ENCODE results near the gene SEC23B. TPM values are rescaled to one million over a fixed set of nuclear protein-coding genes. Genes with fewer than 3 reads are reported as not detected.

Gene SEC23B
- total and polyA plus RNA-seq, 4 donors, result 12.8 to 54.3 (median 34.8) TPM

DNA sequence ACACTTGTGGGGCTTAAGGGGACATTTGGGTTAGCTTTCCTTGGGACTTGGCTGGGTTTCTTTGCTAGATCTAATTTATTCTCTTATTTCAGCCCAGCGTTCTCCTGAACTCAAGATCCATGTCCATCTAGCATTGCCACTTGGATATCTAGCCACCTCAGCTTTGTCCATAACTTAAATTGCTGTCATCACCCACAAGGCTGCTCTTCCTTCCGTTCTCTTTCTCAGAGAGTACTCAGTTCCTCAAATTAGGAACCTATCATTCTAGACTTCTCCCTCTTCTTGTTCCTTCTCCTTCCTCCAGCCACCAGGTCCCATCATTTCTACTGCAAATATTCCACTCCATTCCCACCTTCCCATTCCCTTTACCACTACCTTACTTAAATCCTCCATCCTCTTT lies 63.8 kb downstream of the SEC23B start (continued):
- TF ChIP-seq, protein P1, sequence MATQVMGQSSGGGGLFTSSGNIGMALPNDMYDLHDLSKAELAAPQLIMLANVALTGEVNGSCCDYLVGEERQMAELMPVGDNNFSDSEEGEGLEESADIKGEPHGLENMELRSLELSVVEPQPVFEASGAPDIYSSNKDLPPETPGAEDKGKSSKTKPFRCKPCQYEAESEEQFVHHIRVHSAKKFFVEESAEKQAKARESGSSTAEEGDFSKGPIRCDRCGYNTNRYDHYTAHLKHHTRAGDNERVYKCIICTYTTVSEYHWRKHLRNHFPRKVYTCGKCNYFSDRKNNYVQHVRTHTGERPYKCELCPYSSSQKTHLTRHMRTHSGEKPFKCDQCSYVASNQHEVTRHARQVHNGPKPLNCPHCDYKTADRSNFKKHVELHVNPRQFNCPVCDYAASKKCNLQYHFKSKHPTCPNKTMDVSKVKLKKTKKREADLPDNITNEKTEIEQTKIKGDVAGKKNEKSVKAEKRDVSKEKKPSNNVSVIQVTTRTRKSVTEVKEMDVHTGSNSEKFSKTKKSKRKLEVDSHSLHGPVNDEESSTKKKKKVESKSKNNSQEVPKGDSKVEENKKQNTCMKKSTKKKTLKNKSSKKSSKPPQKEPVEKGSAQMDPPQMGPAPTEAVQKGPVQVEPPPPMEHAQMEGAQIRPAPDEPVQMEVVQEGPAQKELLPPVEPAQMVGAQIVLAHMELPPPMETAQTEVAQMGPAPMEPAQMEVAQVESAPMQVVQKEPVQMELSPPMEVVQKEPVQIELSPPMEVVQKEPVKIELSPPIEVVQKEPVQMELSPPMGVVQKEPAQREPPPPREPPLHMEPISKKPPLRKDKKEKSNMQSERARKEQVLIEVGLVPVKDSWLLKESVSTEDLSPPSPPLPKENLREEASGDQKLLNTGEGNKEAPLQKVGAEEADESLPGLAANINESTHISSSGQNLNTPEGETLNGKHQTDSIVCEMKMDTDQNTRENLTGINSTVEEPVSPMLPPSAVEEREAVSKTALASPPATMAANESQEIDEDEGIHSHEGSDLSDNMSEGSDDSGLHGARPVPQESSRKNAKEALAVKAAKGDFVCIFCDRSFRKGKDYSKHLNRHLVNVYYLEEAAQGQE (IDR thresholded peaks at IDR 0.05), result no peak
- TF ChIP-seq SP1 (IDR thresholded peaks at IDR 0.05), result no peak
- TF ChIP-seq YY1 (IDR thresholded peaks at IDR 0.05), result no peak

DNA sequence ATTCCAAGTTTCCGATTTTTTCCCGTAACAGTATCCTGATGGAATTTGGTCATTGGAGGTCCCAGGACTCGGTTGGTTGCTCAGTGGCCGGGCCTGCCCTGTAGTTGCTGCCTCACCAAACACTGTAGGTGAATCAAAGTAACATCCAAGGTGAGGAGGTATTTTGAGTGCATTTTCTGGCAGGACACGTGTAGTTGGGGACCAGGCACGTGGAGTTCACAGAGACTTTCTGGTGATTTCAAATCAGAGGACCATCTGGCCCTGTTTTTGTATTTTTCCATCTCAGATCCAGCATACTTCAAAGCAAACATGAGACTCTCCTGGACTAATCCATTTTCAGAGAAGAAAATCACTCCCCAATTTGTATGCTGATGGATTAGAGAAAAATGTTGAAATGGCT lies 70.2 kb downstream of the SEC23B start:
- no peaks in the 10 kb centered on the region for H3K36me3 ChIP-seq (ENCODE audit: control insufficient read depth in 4 of 4, insufficient read depth in 3 of 4, low read depth in 1 of 4, low read length in 3 of 4)
- H3K4me1 ChIP-seq (ENCODE audit: control insufficient read depth in 4 of 4, insufficient read depth in 4 of 4, low read length in 3 of 4), result no peaks in the 10 kb centered on the region
- H3K9me3 ChIP-seq (ENCODE audit: control insufficient read depth in 4 of 4, low read length in 3 of 4), result no peaks in the 10 kb centered on the region
- WGBS, result 83% methylated on average over 6 of the region's 6 CpGs
- H3K9ac ChIP-seq (ENCODE audit: low read depth in 1 of 2, low read length in 2 of 2), result no peak overlapping the region
- no peaks in the 10 kb centered on the region for H3K27me3 ChIP-seq (ENCODE audit: control insufficient read depth in 4 of 4, insufficient read depth in 4 of 4, low read length in 3 of 4)
- TF ChIP-seq RAD21 (IDR thresholded peaks at IDR 0.05), result no peak
- TF ChIP-seq YY1 (IDR thresholded peaks at IDR 0.05), result no peak
- TF ChIP-seq HNF4G (IDR thresholded peaks at IDR 0.05), result no peak
- TF ChIP-seq, protein P2, sequence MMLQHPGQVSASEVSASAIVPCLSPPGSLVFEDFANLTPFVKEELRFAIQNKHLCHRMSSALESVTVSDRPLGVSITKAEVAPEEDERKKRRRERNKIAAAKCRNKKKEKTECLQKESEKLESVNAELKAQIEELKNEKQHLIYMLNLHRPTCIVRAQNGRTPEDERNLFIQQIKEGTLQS (IDR thresholded peaks at IDR 0.05), result no peak
- no peak for TF ChIP-seq TAF1 (conservative IDR thresholded peaks at IDR 0.05)
- TF ChIP-seq, protein P3, sequence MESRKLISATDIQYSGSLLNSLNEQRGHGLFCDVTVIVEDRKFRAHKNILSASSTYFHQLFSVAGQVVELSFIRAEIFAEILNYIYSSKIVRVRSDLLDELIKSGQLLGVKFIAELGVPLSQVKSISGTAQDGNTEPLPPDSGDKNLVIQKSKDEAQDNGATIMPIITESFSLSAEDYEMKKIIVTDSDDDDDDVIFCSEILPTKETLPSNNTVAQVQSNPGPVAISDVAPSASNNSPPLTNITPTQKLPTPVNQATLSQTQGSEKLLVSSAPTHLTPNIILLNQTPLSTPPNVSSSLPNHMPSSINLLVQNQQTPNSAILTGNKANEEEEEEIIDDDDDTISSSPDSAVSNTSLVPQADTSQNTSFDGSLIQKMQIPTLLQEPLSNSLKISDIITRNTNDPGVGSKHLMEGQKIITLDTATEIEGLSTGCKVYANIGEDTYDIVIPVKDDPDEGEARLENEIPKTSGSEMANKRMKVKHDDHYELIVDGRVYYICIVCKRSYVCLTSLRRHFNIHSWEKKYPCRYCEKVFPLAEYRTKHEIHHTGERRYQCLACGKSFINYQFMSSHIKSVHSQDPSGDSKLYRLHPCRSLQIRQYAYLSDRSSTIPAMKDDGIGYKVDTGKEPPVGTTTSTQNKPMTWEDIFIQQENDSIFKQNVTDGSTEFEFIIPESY (IDR thresholded peaks at IDR 0.05), result no peak
- TF ChIP-seq SP1 (IDR thresholded peaks at IDR 0.05), result no peak
- no peak for TF ChIP-seq EGR1 (IDR thresholded peaks at IDR 0.05; ENCODE audit: low read depth in 2 of 2)
- TF ChIP-seq, protein P4, sequence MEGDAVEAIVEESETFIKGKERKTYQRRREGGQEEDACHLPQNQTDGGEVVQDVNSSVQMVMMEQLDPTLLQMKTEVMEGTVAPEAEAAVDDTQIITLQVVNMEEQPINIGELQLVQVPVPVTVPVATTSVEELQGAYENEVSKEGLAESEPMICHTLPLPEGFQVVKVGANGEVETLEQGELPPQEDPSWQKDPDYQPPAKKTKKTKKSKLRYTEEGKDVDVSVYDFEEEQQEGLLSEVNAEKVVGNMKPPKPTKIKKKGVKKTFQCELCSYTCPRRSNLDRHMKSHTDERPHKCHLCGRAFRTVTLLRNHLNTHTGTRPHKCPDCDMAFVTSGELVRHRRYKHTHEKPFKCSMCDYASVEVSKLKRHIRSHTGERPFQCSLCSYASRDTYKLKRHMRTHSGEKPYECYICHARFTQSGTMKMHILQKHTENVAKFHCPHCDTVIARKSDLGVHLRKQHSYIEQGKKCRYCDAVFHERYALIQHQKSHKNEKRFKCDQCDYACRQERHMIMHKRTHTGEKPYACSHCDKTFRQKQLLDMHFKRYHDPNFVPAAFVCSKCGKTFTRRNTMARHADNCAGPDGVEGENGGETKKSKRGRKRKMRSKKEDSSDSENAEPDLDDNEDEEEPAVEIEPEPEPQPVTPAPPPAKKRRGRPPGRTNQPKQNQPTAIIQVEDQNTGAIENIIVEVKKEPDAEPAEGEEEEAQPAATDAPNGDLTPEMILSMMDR (IDR thresholded peaks at IDR 0.05; ENCODE audit: low read depth, low read length, missing input control), result no peak
- TF ChIP-seq FOXA1 (IDR thresholded peaks at IDR 0.05), result no peak
- TF ChIP-seq JUND (IDR thresholded peaks at IDR 0.05), result no peak
- TF ChIP-seq, protein P1 (IDR thresholded peaks at IDR 0.05), result no peak
- H3K4me3 ChIP-seq (ENCODE audit: low read depth in 1 of 3, low read length in 3 of 3), result no peak overlapping the region
- no peak overlapping the region for H3K27ac ChIP-seq (ENCODE audit: low read depth in 1 of 2, low read length in 2 of 2)
- no peak for DNase-seq (ENCODE audit: low spot score)
